Measurements from ENCODE around the gene RHBDD1. TPM values are rescaled to one million over a fixed set of nuclear protein-coding genes. Genes with fewer than 3 reads are reported as not detected.

The RHBDD1 gene
- total and polyA plus RNA-seq, 2 donors (not counting 3 experiments of a cell fraction or from before 2014, with no cell fraction given) = 6.8 to 19.4 TPM

GRCh38 chr2:226825056-226825455 lies 10.8 kb upstream of the RHBDD1 start:
- Histone ChIP-seq H4K20me1 (replicated peaks; ENCODE audit: control insufficient read depth, extremely low read depth, insufficient read depth, low read length) (no peaks in the 10 kb centered on the region), H3K9ac (replicated peaks; ENCODE audit: extremely low read depth, insufficient read depth, low read length) (no peak overlapping the region), H3K79me2 (ENCODE audit: control insufficient read depth, insufficient read depth, low read length) (no peaks in the 10 kb centered on the region), H3K4me2 (ENCODE audit: insufficient read depth, low read length) (no peak overlapping the region), H3K36me3 (ENCODE audit: control insufficient read depth in 2 of 2, extremely low read depth in 1 of 2, insufficient read depth in 2 of 2, low read length in 2 of 2) (no peaks in the 10 kb centered on the region), H3K9me3 (replicated peaks; ENCODE audit: control insufficient read depth, insufficient read depth, low read length) (no peaks in the 10 kb centered on the region), H3K4me3 (replicated peaks in 1 of 3; ENCODE audit: insufficient read depth in 1 of 3, low read depth in 1 of 3, low read length in 3 of 3) (no peak overlapping the region), H2AFZ (ENCODE audit: low read depth, low read length) (no peak overlapping the region), H3K9me1 (replicated peaks; ENCODE audit: control insufficient read depth, extremely low read depth, insufficient read depth, low read length) (no peaks in the 10 kb centered on the region), H3K27ac (ENCODE audit: insufficient read depth, low read depth, low read length) (no peak overlapping the region), H3K4me1 (ENCODE audit: control insufficient read depth, extremely low read depth, insufficient read depth, low read length) (no peaks in the 10 kb centered on the region), H3K27me3 (ENCODE audit: control insufficient read depth in 2 of 2, insufficient read depth in 2 of 2, low read length in 2 of 2) (peaks cover 0 to 2% of the 10 kb centered on the region in 2 experiments)
- POLR2A ChIA-PET = no interaction called here
- CTCF ChIA-PET = interaction anchor here (1.2 to 2.3 kb wide), 4 partner anchors 11 to 1164 kb away, joined by 3 to 5 read pairs (median 3); partner anchors contain the start of gene RHBDD1
- FAIRE-seq = no peak
- dilution Hi-C loops (cut with MboI; ENCODE audit: extremely low pct_ligation_motif_present, low sequenced_read_pairs) (no loop called here), intact Hi-C loops (cut with micrococcal nuclease) (no loop called here)
- BruUV-seq (replicated peaks) = no TSS peak
- DNase-seq (ENCODE audit: low read depth, low spot score) = no peak
- TF ChIP-seq POLR2A (IDR thresholded peaks at IDR 0.05; ENCODE audit: low read depth, low read length) (no peak), JUN (IDR thresholded peaks at IDR 0.05; ENCODE audit: borderline replicate concordance, insufficient read depth, insufficient read length, low read depth) (no peak), GATA2 (IDR thresholded peaks at IDR 0.05; ENCODE audit: insufficient read depth, insufficient read length, low read depth, low read length) (no peak), POLR2AphosphoS5 (IDR thresholded peaks at IDR 0.05; ENCODE audit: insufficient read depth, low read depth, low read length) (no peak), FOS (IDR thresholded peaks at IDR 0.05; ENCODE audit: borderline replicate concordance, insufficient read depth, low read length) (no peak), CTCF (IDR thresholded peaks at IDR 0.05; ENCODE audit: extremely low read depth in 1 of 2, insufficient read depth in 1 of 2, low read depth in 1 of 2, low read length in 2 of 2) (no peak), MYC (IDR thresholded peaks at IDR 0.05; ENCODE audit: low read depth, low read length) (no peak), MAX (IDR thresholded peaks at IDR 0.05; ENCODE audit: insufficient read depth, insufficient read length) (no peak), EZH2 (IDR thresholded peaks at IDR 0.05; ENCODE audit: borderline replicate concordance, low read depth, low read length, severe bottlenecking) (no peak)
